ENCODE measurements around the gene TNPO3. TPM values are rescaled to one million over a fixed set of nuclear protein-coding genes. Genes with fewer than 3 reads are reported as not detected.

Gene TNPO3
- total RNA-seq, 1 experiment from 2014 or later: 82.3 TPM

Other genes starting within 250 kb of the TNPO3 start
- gene FLNC, start 224.7 kb downstream of the TNPO3 start, total RNA-seq (2014; rRNA removed; shearing (Covaris generic)): 158 and 172 TPM in 2 replicates
- gene ATP6V1F, start 192.3 kb downstream of the TNPO3 start, total RNA-seq (2014; rRNA removed; shearing (Covaris generic)): 95.8 and 115 TPM in 2 replicates
- 0.20 and 0.38 TPM in 2 replicates for gene KCP, start 144.4 kb downstream of the TNPO3 start, total RNA-seq (2014; rRNA removed; shearing (Covaris generic))
- gene IRF5, start 117.2 kb downstream of the TNPO3 start, total RNA-seq (2014; rRNA removed; shearing (Covaris generic)): 0.08 and 0.16 TPM in 2 replicates
- gene TSPAN33, start 89.6 kb upstream of the TNPO3 start, total RNA-seq (2014; rRNA removed; shearing (Covaris generic)): 47.8 and 49.1 TPM in 2 replicates
- gene SMO, start 133.5 kb upstream of the TNPO3 start, total RNA-seq (2014; rRNA removed; shearing (Covaris generic)): 40.5 and 43.2 TPM in 2 replicates
- 10.2 and 10.9 TPM in 2 replicates for gene AHCYL2, start 169.9 kb upstream of the TNPO3 start, total RNA-seq (2014; rRNA removed; shearing (Covaris generic))

Data from SJCRH30 (cell line).